HG03354 (cell line): ENCODE results near the gene ZNF620.

ENCODE experiments used
- ATAC-seq: cut with Tn5 transposase; IDR thresholded peaks from one replicate; pipeline ENCODE4 v1.9.1; 2021; ENCODE audit warnings: mild to moderate bottlenecking; ENCODE audit not compliant: unreplicated experiment, poor library complexity, severe bottlenecking

ZNF620 gene

DNA sequence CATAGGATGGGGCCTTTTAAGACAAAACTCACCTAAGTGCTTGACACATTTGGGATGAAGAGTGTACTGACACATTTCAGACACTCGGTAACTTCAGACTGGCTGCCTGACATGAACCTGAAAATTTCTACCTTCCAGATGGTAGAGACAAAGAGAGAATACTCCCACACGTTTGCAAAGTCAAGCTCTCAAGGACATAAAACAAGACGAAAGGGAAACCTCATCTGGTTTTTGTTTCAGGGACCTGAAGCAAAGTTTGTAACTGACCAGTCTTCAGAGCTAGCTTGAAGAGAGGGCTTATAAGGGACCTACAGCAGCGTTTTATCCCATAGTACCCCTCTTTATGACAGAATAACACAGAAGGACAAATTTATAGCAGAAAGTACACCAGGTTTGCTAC, 60.9 kb downstream of the ZNF620 start:
- ATAC-seq = no peak
